Kidney (tissue), 14 donors: ENCODE measurements around the gene INHBB. TPM values are rescaled to one million over a fixed set of nuclear protein-coding genes. Genes with fewer than 3 reads are reported as not detected.

ENCODE experiments used
- DNase-seq, 5 donors: peaks; one replicate each; pipeline ENCODE4 v3.0.0-alpha.2; 2013 to 2020
- FAIRE-seq: peaks from 2 replicates; lab custom pipeline; 2012; peaks lifted over from hg19 to GRCh38; lab: Jason Lieb, UNC
- H3K27ac ChIP-seq, 2 donors: one replicate each; pipeline ENCODE4 v1.7.0; 2013; ENCODE audit warnings: low read depth in 2 of 2, low read length in 2 of 2, inconsistent platforms in 1 of 2
- H3K27me3 ChIP-seq: one replicate; pipeline ENCODE4 v1.7.1; 2013; ENCODE audit warnings: low read length, inconsistent platforms; ENCODE audit not compliant: control insufficient read depth, insufficient read depth
- H3K36me3 ChIP-seq, 3 donors: one replicate each; pipeline versions ENCODE4 v1.7.0 to v1.7.1; 2013; ENCODE audit warnings: low read length in 3 of 3, control low read depth in 1 of 3, inconsistent platforms in 1 of 3; ENCODE audit not compliant: insufficient read depth in 3 of 3, control insufficient read depth in 2 of 3
- H3K4me1 ChIP-seq, 3 donors: one replicate each; pipeline versions ENCODE4 v1.7.0 to v1.7.1; 2013; ENCODE audit warnings: low read length in 3 of 3, inconsistent platforms in 1 of 3, low read depth in 1 of 3; ENCODE audit not compliant: control insufficient read depth in 2 of 3, insufficient read depth in 2 of 3
- H3K4me3 ChIP-seq, 3 donors: one replicate each; pipeline versions ENCODE4 v1.7.0 to v1.8.1; 2013; ENCODE audit warnings: low read length in 3 of 3, control low read depth in 1 of 3, inconsistent platforms in 1 of 3
- H3K9ac ChIP-seq, 3 donors: one replicate each; pipeline versions ENCODE4 v1.7.0 to v1.7.1; 2013; ENCODE audit warnings: low read length in 3 of 3, control low read depth in 1 of 3, inconsistent platforms in 1 of 3
- H3K9me3 ChIP-seq, 3 donors: one replicate each; pipeline versions ENCODE4 v1.7.0 to v1.7.1; 2013; ENCODE audit warnings: low read length in 3 of 3, control low read depth in 1 of 3, inconsistent platforms in 1 of 3; ENCODE audit not compliant: control insufficient read depth in 2 of 3, insufficient read depth in 1 of 3
- intact Hi-C: fragments of 100-400 bp; cut with DNase I; formaldehyde crosslinking; loops from one replicate; pipeline ENCODE4 v1.11.1; 2022
- polyA plus RNA-seq: library from polyadenylated mRNA; stranded (reverse); fragments of 350-450 nt; fragmentation: Illumina TruSeq; extraction: RNeasy Lipid Tissue Mini Kit (QIAGEN cat#74804); gene quantifications from one replicate; pipeline ENCODE4 v1.2.3, GENCODE V29; 2014; ENCODE audit warnings: low read depth, low replicate concordance; ENCODE audit not compliant: insufficient read depth
- total RNA-seq: library from RNA; stranded (reverse); fragmentation: NEBNext Ultra II Directional; extraction: Animal tissue kit (Norgen Biotek cat#: 25700); gene quantifications from one replicate; pipeline ENCODE4 v1.2.1, GENCODE V29; 2021
- TF ChIP-seq, protein P1 (sequence below): IDR thresholded peaks from 3 replicates; pipeline ENCODE4 v1.5.1; 2012; ENCODE audit warnings: mild to moderate bottlenecking, moderate library complexity, borderline replicate concordance; ENCODE audit not compliant: insufficient read depth; ENCODE audit errors: extremely low read depth
- donor health status: control.
- donor health status: control.
- donor health status: control.
- donor health status: control.
- donor health status: control.
- donor health status: DM: yes; HTN: yes; CAD: no.
- donor health status: Normal renal cell carcinoma (clear cell type).

The INHBB gene
- total and polyA plus RNA-seq, 2 donors from 2014 or later: 0.49 to 3.7 TPM

DNA sequence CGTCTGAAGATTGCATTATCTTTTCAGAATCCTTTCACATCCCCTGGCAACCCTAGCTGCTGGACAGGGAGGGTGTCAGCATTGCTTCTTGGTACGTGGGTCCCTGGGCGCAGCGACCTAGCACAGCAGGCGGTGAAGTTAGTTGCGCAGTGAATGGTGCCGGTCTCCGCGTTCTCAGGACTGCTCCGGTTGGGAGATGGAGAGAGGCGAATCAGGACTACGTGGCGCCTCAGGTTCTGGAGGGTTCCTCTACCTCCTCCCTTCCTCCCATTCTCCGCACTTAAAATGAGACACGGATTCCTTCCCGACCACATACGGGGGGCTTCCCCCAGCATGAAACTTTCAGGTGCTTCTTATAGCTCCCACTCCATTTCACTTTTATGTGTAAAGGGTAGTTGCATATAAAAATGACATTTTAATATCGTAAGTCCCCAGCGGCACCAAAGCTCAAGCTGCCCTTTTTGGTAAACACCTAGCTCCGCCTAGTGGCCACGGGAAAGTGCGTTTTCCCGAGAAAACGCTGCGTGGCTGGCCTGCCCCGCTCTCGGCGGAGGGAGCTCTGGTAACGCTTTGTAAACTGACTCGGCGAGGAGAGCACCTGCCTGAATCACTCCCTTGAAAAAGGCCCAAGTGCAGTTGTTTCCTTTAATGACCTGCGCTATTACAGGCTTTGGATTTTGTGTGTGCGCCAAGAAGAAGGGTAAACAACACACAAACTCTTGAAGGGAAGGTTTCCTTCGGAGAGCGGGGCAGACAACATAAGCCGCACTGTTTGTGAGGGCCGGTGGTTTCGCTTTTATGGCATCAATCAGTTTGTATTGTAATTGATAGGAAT, 32.9 kb upstream of the INHBB start:
- H3K27me3 ChIP-seq: peaks cover 2% of the 10 kb centered on the region
- peak overlapping the region in 1 of 2 donors; percentile 37 for H3K27ac ChIP-seq
- DNase-seq: peak; percentile 85 to 94 (median 88)
- peak overlapping the region; percentile 67 to 84 (median 72) for H3K4me3 ChIP-seq
- no peaks in the 10 kb centered on the region for H3K9me3 ChIP-seq
- no peaks in the 10 kb centered on the region for H3K36me3 ChIP-seq
- H3K9ac ChIP-seq: peak overlapping the region; percentile 42 to 80 (median 62)
- FAIRE-seq: no peak
- TF ChIP-seq, protein P1, sequence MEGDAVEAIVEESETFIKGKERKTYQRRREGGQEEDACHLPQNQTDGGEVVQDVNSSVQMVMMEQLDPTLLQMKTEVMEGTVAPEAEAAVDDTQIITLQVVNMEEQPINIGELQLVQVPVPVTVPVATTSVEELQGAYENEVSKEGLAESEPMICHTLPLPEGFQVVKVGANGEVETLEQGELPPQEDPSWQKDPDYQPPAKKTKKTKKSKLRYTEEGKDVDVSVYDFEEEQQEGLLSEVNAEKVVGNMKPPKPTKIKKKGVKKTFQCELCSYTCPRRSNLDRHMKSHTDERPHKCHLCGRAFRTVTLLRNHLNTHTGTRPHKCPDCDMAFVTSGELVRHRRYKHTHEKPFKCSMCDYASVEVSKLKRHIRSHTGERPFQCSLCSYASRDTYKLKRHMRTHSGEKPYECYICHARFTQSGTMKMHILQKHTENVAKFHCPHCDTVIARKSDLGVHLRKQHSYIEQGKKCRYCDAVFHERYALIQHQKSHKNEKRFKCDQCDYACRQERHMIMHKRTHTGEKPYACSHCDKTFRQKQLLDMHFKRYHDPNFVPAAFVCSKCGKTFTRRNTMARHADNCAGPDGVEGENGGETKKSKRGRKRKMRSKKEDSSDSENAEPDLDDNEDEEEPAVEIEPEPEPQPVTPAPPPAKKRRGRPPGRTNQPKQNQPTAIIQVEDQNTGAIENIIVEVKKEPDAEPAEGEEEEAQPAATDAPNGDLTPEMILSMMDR: peak; percentile 95
- H3K4me1 ChIP-seq: peaks cover 0 to 4% (median 0%) of the 10 kb centered on the region in 3 donors
- intact Hi-C loops: no loop called here

DNA sequence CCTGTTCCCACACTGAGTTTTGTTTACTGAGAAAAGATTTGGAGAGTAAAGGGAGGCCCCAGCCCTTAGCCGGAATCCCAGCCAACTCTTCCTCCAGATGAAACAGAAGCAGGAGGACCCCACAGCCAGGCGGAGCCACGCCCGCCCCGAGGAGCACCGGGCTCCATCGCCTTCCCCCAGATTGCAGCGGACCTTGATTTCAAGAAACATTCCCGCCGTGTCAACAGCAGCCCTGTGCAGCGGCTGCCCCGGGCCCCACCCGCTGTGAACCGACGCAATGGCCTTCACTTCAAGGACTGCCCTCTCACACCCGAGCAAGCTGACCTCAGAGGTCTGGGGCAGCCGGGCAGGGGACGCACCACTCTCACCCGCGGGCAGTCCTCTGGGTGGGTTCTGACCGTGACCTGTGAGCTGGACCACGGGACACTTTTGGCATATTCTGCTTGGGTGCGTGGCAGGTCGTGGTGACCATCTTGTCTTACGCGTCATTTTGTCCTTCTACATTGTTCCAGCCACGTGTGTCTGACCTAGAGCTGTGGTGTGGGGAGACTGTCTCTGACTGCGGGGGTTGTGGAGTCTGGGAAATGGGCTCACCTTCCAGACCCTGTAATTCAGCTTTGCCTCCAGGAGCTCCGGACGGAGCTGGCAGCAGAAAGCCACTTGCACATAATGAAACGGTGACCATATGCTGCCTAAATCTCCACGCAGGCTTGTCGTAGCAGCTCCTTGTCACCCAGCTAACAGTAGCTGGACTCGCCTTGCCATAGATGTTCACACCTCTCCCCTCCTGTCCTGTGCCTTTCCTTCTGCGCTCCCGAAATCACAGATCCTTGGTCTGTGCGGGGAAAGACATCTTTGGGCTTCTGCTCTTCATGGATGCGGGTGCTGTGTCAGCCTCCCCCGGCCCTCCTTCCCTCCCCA, 32.0 kb upstream of the INHBB start:
- H3K9ac ChIP-seq: peak overlapping the region in 2 of 3 donors; percentile 42 to 62
- TF ChIP-seq, protein P1: no peak
- FAIRE-seq: no peak
- H3K36me3 ChIP-seq: no peaks in the 10 kb centered on the region
- peaks cover 2% of the 10 kb centered on the region for H3K27me3 ChIP-seq
- intact Hi-C loops: no loop called here
- H3K4me3 ChIP-seq: peak overlapping the region; percentile 67 to 84 (median 72)
- peaks cover 0 to 4% (median 0%) of the 10 kb centered on the region in 3 donors for H3K4me1 ChIP-seq
- H3K9me3 ChIP-seq: no peaks in the 10 kb centered on the region
- no peak overlapping the region for H3K27ac ChIP-seq
- DNase-seq: peak in 1 of 5 donors; percentile 52

DNA sequence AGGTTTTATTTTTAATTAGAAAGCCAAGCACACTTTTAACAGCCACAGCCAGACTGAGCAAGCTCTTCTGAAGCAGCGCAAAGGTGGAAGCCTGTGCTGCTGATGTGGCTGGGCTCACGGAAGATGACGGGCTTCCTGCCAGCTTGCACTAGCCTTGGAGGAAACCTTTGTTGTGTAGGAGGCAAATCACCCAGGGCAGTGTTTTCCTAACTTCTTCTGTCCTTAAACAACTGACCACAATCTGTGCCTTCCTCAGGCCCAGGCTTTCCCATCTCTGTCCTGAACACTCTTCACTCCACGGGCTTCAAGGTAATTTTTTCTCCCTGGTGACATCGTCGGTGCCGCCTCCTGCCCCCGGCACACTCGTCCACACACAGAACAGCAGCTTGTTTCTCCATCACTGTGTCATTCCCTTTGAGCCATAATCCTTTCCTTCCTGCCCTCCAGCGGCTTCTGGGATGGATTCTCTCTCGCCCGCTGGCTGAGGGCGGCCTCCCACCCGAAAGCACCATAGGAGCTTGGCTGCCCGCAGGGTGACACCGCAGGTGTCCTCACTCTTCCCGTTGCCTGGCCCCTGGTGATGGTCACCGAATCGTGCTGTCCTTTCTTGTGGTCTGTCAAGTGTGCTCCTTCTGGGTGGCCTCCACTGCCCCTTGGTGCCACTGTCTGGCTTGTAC, 31.1 kb upstream of the INHBB start:
- FAIRE-seq: no peak
- H3K27me3 ChIP-seq: peaks cover 2% of the 10 kb centered on the region
- H3K4me1 ChIP-seq: peaks cover 0 to 4% (median 0%) of the 10 kb centered on the region in 3 donors
- DNase-seq: peak in 1 of 5 donors; percentile 33
- no peak overlapping the region for H3K9ac ChIP-seq
- no peaks in the 10 kb centered on the region for H3K36me3 ChIP-seq
- H3K9me3 ChIP-seq: no peaks in the 10 kb centered on the region
- TF ChIP-seq, protein P1: no peak
- intact Hi-C loops: no loop called here
- no peak overlapping the region for H3K4me3 ChIP-seq
- no peak overlapping the region for H3K27ac ChIP-seq
